HG03108 (cell line): ENCODE measurements around the gene PITHD1.
"Not testable (repeated sequence)": the region's sequence is repeated elsewhere in the genome, so short reads cannot be mapped to it uniquely, and the experiment has no call there.

ENCODE experiments used
- ATAC-seq: cut with Tn5 transposase; IDR thresholded peaks from one replicate; pipeline ENCODE4 v1.9.1; 2021; ENCODE audit warnings: moderate library complexity; ENCODE audit not compliant: unreplicated experiment

The PITHD1 gene

GRCh38 chr1:23797478-23798448 is 19.5 kb downstream of the PITHD1 start:
- no peak for ATAC-seq

- no peak for ATAC-seq
Observed at GRCh38 chr1:23798662-23799142, 20.5 kb downstream of the PITHD1 start.

GRCh38 chr1:23799255-23799569 is 21.0 kb downstream of the PITHD1 start:
- no peak for ATAC-seq

GRCh38 chr1:23799570-23800399 is 21.6 kb downstream of the PITHD1 start:
- ATAC-seq: no peak

- peak; percentile 65 for ATAC-seq
Observed at GRCh38 chr1:23800400-23801337, 22.5 kb downstream of the PITHD1 start, which contains the start of gene GALE. Gene GALE, minus strand, starts transcription at chr1:23800754. Its CDS starts 1,747 bp downstream, at chr1:23799007.

- no peak for ATAC-seq
Observed at GRCh38 chr1:23801338-23801748, 23.1 kb downstream of the PITHD1 start.

GRCh38 chr1:23801876-23802275 is 23.7 kb downstream of the PITHD1 start:
- ATAC-seq: no peak

- not testable (repeated sequence) for ATAC-seq
Observed at GRCh38 chr1:23802809-23803342, 24.7 kb downstream of the PITHD1 start.

GRCh38 chr1:23803674-23804073 is 25.5 kb downstream of the PITHD1 start:
- no peak for ATAC-seq

- no peak for ATAC-seq
Observed at GRCh38 chr1:23804183-23804835, 26.1 kb downstream of the PITHD1 start.

GRCh38 chr1:23805025-23805424 is 26.8 kb downstream of the PITHD1 start:
- no peak for ATAC-seq

GRCh38 chr1:23806280-23806679 is 28.1 kb downstream of the PITHD1 start:
- no peak for ATAC-seq

- ATAC-seq: no peak
Observed at GRCh38 chr1:23807453-23807852, 29.2 kb downstream of the PITHD1 start.

- peak; percentile 56 for ATAC-seq
Observed at GRCh38 chr1:23809751-23810171, 31.5 kb downstream of the PITHD1 start.

- no peak for ATAC-seq
Observed at GRCh38 chr1:23810818-23811540, 32.8 kb downstream of the PITHD1 start.

- no peak for ATAC-seq
Observed at GRCh38 chr1:23814016-23814415, 35.8 kb downstream of the PITHD1 start.

- ATAC-seq: no peak
Observed at GRCh38 chr1:23816361-23816760, 38.1 kb downstream of the PITHD1 start.

- ATAC-seq: no peak
Observed at GRCh38 chr1:23816906-23817305, 38.7 kb downstream of the PITHD1 start.

- peak; percentile 62 for ATAC-seq
Observed at GRCh38 chr1:23817633-23818032, 39.4 kb downstream of the PITHD1 start.
